ENCODE results near the gene THBS2.
"Not testable (repeated sequence)": the region's sequence is repeated elsewhere in the genome, so short reads cannot be mapped to it uniquely, and the experiment has no call there.

The THBS2 gene

GRCh38 chr6:169266261-169266660 lies 12.6 kb upstream of the THBS2 start:
- TF ChIP-seq POLR2A (IDR thresholded peaks at IDR 0.05; ENCODE audit: low read depth, low read length) = no peak
- TF ChIP-seq POLR2AphosphoS5 (IDR thresholded peaks at IDR 0.05; ENCODE audit: low read depth, low read length) = no peak
- no peak for TF ChIP-seq TAF1 (IDR thresholded peaks at IDR 0.05; ENCODE audit: low read depth, low read length)
- no peak for TF ChIP-seq POU2F2 (IDR thresholded peaks at IDR 0.05; ENCODE audit: low read depth, low read length)
- TF ChIP-seq SPI1 (IDR thresholded peaks at IDR 0.05; ENCODE audit: low read depth, low read length) = no peak
- TF ChIP-seq PAX5 (IDR thresholded peaks at IDR 0.05; ENCODE audit: insufficient read depth, low read length, severe bottlenecking) = no peak
- FAIRE-seq = no peak

GRCh38 chr6:169265486-169266131 lies 12.0 kb upstream of the THBS2 start:
- no peak for DNase-seq (ENCODE audit: insufficient read length, low spot score)
- TF ChIP-seq POU2F2 (IDR thresholded peaks at IDR 0.05; ENCODE audit: low read depth, low read length) = no peak
- no peak for TF ChIP-seq TAF1 (IDR thresholded peaks at IDR 0.05; ENCODE audit: low read depth, low read length)
- TF ChIP-seq SPI1 (IDR thresholded peaks at IDR 0.05; ENCODE audit: low read depth, low read length) = no peak
- no peak for FAIRE-seq

More at GRCh38 chr6:169266261-169266660, 12.6 kb upstream of the THBS2 start:
- no peak for DNase-seq (ENCODE audit: insufficient read length, low spot score)

- DNase-seq (ENCODE audit: insufficient read length, low spot score) (no peak), FAIRE-seq (no peak)
- no peak for TF ChIP-seq POLR2A (IDR thresholded peaks at IDR 0.05; ENCODE audit: low read depth, low read length)
- TF ChIP-seq SPI1 (IDR thresholded peaks at IDR 0.05; ENCODE audit: low read depth, low read length) = no peak
- TF ChIP-seq POLR2AphosphoS5 (IDR thresholded peaks at IDR 0.05; ENCODE audit: low read depth, low read length) = no peak
- TF ChIP-seq TAF1 (IDR thresholded peaks at IDR 0.05; ENCODE audit: low read depth, low read length) = no peak
- TF ChIP-seq POU2F2 (IDR thresholded peaks at IDR 0.05; ENCODE audit: low read depth, low read length) = no peak
- TF ChIP-seq PAX5 (IDR thresholded peaks at IDR 0.05; ENCODE audit: insufficient read depth, low read length, severe bottlenecking) = no peak
Measured at GRCh38 chr6:169263836-169264608, 10.4 kb upstream of the THBS2 start.

GRCh38 chr6:169263374-169263773 lies 9.7 kb upstream of the THBS2 start:
- no peak for FAIRE-seq
- TF ChIP-seq SPI1 (IDR thresholded peaks at IDR 0.05; ENCODE audit: low read depth, low read length) (no peak), POLR2A (IDR thresholded peaks at IDR 0.05; ENCODE audit: low read depth, low read length) (no peak), TAF1 (IDR thresholded peaks at IDR 0.05; ENCODE audit: low read depth, low read length) (no peak), PAX5 (IDR thresholded peaks at IDR 0.05; ENCODE audit: insufficient read depth, low read length, severe bottlenecking) (no peak), POLR2AphosphoS5 (IDR thresholded peaks at IDR 0.05; ENCODE audit: low read depth, low read length) (no peak), POU2F2 (IDR thresholded peaks at IDR 0.05; ENCODE audit: low read depth, low read length) (no peak)
- no peak for DNase-seq (ENCODE audit: insufficient read length, low spot score)

DNA sequence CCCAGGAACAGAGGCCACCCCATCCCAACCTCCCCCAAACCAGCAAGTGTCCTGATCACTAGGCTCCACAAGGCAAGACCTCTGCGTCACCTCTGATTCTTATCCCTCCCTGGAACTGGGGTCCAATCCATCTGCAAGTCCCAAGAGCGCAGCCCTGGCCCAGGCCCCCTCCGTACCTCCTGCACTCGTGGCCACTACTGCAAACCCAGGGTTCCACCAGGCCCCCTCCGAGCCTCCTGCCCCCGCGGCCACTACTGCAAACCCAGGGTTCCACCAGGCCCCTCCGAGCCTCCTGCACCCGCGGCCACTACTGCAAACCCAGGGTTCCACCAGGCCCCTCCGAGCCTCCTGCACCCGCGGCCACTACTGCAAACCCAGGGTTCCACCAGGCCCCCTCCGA lies 9.0 kb upstream of the THBS2 start:
- FAIRE-seq; DNase-seq (ENCODE audit: insufficient read length, low spot score): not testable (repeated sequence)

DNA sequence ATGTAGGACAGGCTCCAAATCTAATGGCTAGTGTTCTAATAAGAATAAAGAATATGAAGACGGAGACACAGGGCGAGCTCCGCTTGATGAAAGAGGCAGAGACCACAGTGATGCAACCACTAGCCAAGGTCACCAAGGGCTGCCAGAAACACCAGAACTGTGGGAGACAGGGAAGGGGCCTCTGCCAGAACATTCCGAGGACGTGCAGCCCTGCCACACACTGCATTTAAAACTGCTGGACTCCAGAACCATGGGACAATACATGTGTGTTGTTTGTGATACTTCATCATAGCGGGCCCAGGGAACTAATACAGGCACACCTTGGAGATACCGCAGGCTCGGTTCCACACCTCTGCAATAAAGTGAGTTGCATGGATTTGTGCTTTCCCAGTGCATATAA lies 2.9 kb upstream of the THBS2 start:
- TF ChIP-seq SPI1 (IDR thresholded peaks at IDR 0.05; ENCODE audit: low read depth, low read length) = no peak
- no peak for TF ChIP-seq POLR2AphosphoS5 (IDR thresholded peaks at IDR 0.05; ENCODE audit: low read depth, low read length)
- TF ChIP-seq POLR2A (IDR thresholded peaks at IDR 0.05; ENCODE audit: low read depth, low read length) = no peak
- TF ChIP-seq TAF1 (IDR thresholded peaks at IDR 0.05; ENCODE audit: low read depth, low read length) = no peak
- TF ChIP-seq POU2F2 (IDR thresholded peaks at IDR 0.05; ENCODE audit: low read depth, low read length) = no peak
- TF ChIP-seq PAX5 (IDR thresholded peaks at IDR 0.05; ENCODE audit: insufficient read depth, low read length, severe bottlenecking) = no peak

DNA sequence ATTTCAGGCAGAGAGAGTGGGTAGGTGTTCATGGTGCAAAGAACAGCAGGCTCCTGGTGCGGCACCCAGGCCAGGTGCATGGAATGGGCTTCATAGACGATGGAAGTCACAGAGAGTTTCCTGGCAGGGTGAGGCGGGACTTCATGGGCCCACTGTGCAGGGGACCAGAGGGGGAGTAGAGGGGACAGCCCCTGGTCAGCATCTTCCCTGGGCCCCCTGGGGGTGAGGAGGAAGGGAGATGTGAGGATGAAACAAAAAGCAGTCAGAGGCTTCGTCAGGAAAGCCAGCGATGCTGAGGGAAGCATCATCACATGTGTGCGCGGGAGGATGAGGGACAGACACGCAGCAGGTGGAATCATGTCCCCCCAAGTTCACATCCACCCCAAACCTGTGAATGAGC lies 2.4 kb upstream of the THBS2 start:
- FAIRE-seq (no peak), DNase-seq (ENCODE audit: insufficient read length, low spot score) (no peak)
- TF ChIP-seq POLR2AphosphoS5 (IDR thresholded peaks at IDR 0.05; ENCODE audit: low read depth, low read length) (no peak), SPI1 (IDR thresholded peaks at IDR 0.05; ENCODE audit: low read depth, low read length) (no peak), POLR2A (IDR thresholded peaks at IDR 0.05; ENCODE audit: low read depth, low read length) (no peak), TAF1 (IDR thresholded peaks at IDR 0.05; ENCODE audit: low read depth, low read length) (no peak), POU2F2 (IDR thresholded peaks at IDR 0.05; ENCODE audit: low read depth, low read length) (no peak), PAX5 (IDR thresholded peaks at IDR 0.05; ENCODE audit: insufficient read depth, low read length, severe bottlenecking) (no peak)

More for the DNA sequence above, 2.9 kb upstream of the THBS2 start:
- DNase-seq (ENCODE audit: insufficient read length, low spot score) (no peak), FAIRE-seq (no peak)

GRCh38 chr6:169255643-169256042 lies 2.0 kb upstream of the THBS2 start:
- FAIRE-seq = no peak
- DNase-seq (ENCODE audit: insufficient read length, low spot score) = no peak
- TF ChIP-seq POLR2AphosphoS5 (IDR thresholded peaks at IDR 0.05; ENCODE audit: low read depth, low read length) = no peak
- no peak for TF ChIP-seq POLR2A (IDR thresholded peaks at IDR 0.05; ENCODE audit: low read depth, low read length)
- no peak for TF ChIP-seq SPI1 (IDR thresholded peaks at IDR 0.05; ENCODE audit: low read depth, low read length)
- TF ChIP-seq TAF1 (IDR thresholded peaks at IDR 0.05; ENCODE audit: low read depth, low read length) = no peak
- no peak for TF ChIP-seq POU2F2 (IDR thresholded peaks at IDR 0.05; ENCODE audit: low read depth, low read length)
- no peak for TF ChIP-seq PAX5 (IDR thresholded peaks at IDR 0.05; ENCODE audit: insufficient read depth, low read length, severe bottlenecking)

DNA sequence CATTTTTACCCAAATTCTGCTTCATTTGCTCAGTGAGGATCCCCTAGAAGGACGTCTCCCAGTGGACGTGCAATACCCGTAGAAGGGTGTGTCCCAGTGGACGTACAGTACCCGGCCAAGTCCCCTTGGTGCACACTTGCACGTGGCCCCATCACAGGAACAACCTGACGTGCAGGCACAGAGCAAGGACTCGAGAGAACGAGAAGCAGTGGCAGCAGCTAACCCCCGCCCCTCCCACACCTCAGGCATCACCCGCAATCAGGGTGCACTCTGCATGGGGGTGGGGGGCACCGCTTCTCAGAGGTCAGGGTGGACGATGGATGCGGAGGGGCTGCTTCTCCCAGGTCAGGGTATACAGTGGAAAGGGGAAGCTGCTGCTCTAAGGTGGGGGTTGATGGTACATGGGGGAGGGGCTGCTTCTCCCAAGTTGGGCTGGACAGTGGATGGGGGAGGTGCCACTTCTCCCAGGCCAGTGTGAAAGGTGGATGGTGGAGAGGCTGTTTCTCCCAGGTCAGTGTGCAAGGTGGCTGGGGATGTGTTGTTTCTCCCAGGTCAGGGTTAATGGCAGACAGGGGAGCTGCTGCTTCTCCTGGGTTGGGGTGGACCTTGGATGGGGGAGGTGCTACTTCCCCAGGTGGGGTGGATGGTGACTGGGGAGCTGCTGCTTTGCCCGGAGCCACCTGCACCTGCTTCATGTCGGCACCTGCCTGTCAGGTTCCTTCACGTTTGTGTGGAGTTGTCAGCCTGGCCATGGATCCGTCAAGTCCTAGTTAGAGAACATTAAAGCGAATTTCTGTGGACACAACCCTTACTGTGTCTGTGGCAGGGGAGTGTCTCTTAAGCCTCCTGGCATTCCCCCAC lies 1.0 kb upstream of the THBS2 start:
- DNase-seq (ENCODE audit: insufficient read length, low spot score) = no peak
- no peak for FAIRE-seq

More for the DNA sequence above, 1.0 kb upstream of the THBS2 start:
- TF ChIP-seq SPI1 (IDR thresholded peaks at IDR 0.05; ENCODE audit: low read depth, low read length) (no peak), POLR2A (IDR thresholded peaks at IDR 0.05; ENCODE audit: low read depth, low read length) (no peak), POLR2AphosphoS5 (IDR thresholded peaks at IDR 0.05; ENCODE audit: low read depth, low read length) (no peak), POU2F2 (IDR thresholded peaks at IDR 0.05; ENCODE audit: low read depth, low read length) (no peak), PAX5 (IDR thresholded peaks at IDR 0.05; ENCODE audit: insufficient read depth, low read length, severe bottlenecking) (no peak), TAF1 (IDR thresholded peaks at IDR 0.05; ENCODE audit: low read depth, low read length) (no peak)
